Neural cell (in vitro differentiated cells): Measurements from ENCODE around the gene TMEM87A.

Source experiments
- CTCF ChIP-seq: fragments of 450-650 bp; IDR thresholded peaks from 2 replicates; pipeline ENCODE4 v1.5.1; 2014; ENCODE audit warnings: antibody characterized with exemption, mild to moderate bottlenecking, moderate library complexity; ENCODE audit not compliant: poor library complexity, severe bottlenecking
- EZH2 ChIP-seq: fragments of 200-600, 300-800 bp; shearing (Covaris generic), sonication (generic); IDR thresholded peaks from 2 replicates; pipeline ENCODE4 v1.6.1; 2014; ENCODE audit warnings: antibody characterized with exemption, low read length, borderline replicate concordance, mild to moderate bottlenecking; ENCODE audit not compliant: insufficient read depth, poor library complexity, severe bottlenecking
- RAD21 ChIP-seq: fragments of 450-650 bp; conservative IDR thresholded peaks from 2 replicates; pipeline ENCODE4 v1.6.1; 2014; ENCODE audit warnings: antibody characterized with exemption, mild to moderate bottlenecking, moderate library complexity
- REST ChIP-seq: IDR thresholded peaks from 2 replicates; pipeline ENCODE4 v1.6.1; 2012; ENCODE audit warnings: borderline replicate concordance

- TF ChIP-seq REST = no peak
- TF ChIP-seq EZH2 = no peak
- no peak for TF ChIP-seq RAD21
- no peak for TF ChIP-seq CTCF
These were observed 9.1 kb upstream of the TMEM87A start for GRCh38 chr15:42282344-42282743.
